IPS-18a (cell line): ENCODE data around the gene SMOC2.

Source experiments
- H3K27ac ChIP-seq: one replicate; pipeline ENCODE4 v1.5.1; 2013; ENCODE audit warnings: low read length
- H3K27me3 ChIP-seq: one replicate; pipeline ENCODE4 v1.6.1; 2013; ENCODE audit warnings: mild to moderate bottlenecking, low read length; ENCODE audit not compliant: control insufficient read depth, insufficient read depth
- H3K36me3 ChIP-seq: one replicate; pipeline ENCODE4 v1.6.1; 2013; ENCODE audit warnings: low read depth, low read length; ENCODE audit not compliant: control insufficient read depth
- H3K4me1 ChIP-seq: one replicate; pipeline ENCODE4 v1.6.1; 2013; ENCODE audit warnings: low read depth, low read length; ENCODE audit not compliant: control insufficient read depth
- H3K4me3 ChIP-seq: one replicate; pipeline ENCODE4 v1.5.1; 2013; ENCODE audit warnings: low read length
- H3K9ac ChIP-seq: one replicate; pipeline ENCODE4 v1.6.1; 2013; ENCODE audit warnings: mild to moderate bottlenecking, low read length, moderate library complexity
- H3K9me3 ChIP-seq: one replicate; pipeline ENCODE4 v1.6.1; 2013; ENCODE audit warnings: low read depth, low read length; ENCODE audit not compliant: control insufficient read depth

SMOC2 gene

GRCh38 chr6:168627506-168628175, 186.7 kb downstream of the SMOC2 start:
- Histone ChIP-seq H3K27me3 (no peaks in the 10 kb centered on the region), H3K4me3 (no peak overlapping the region), H3K9me3 (no peaks in the 10 kb centered on the region), H3K9ac (no peak overlapping the region), H3K27ac (no peak overlapping the region), H3K4me1 (peaks cover 6% of the 10 kb centered on the region), H3K36me3 (no peaks in the 10 kb centered on the region)

- no peaks in the 10 kb centered on the region for H3K27me3 ChIP-seq
- H3K4me3 ChIP-seq, result no peak overlapping the region
- H3K36me3 ChIP-seq, result no peaks in the 10 kb centered on the region
- peaks cover 6% of the 10 kb centered on the region for H3K4me1 ChIP-seq
- no peak overlapping the region for H3K9ac ChIP-seq
- no peaks in the 10 kb centered on the region for H3K9me3 ChIP-seq
- no peak overlapping the region for H3K27ac ChIP-seq
Observed at GRCh38 chr6:168628176-168628553, 187.2 kb downstream of the SMOC2 start.

GRCh38 chr6:168628732-168629245, 187.8 kb downstream of the SMOC2 start:
- H3K4me3 ChIP-seq, result no peak overlapping the region
- no peaks in the 10 kb centered on the region for H3K36me3 ChIP-seq
- H3K9me3 ChIP-seq, result no peaks in the 10 kb centered on the region
- H3K27me3 ChIP-seq, result no peaks in the 10 kb centered on the region
- no peak overlapping the region for H3K27ac ChIP-seq
- no peak overlapping the region for H3K9ac ChIP-seq
- peaks cover 6% of the 10 kb centered on the region for H3K4me1 ChIP-seq

- no peak overlapping the region for H3K4me3 ChIP-seq
- peaks cover 6% of the 10 kb centered on the region for H3K4me1 ChIP-seq
- H3K9me3 ChIP-seq, result no peaks in the 10 kb centered on the region
- H3K27ac ChIP-seq, result no peak overlapping the region
- H3K36me3 ChIP-seq, result no peaks in the 10 kb centered on the region
- no peak overlapping the region for H3K9ac ChIP-seq
- no peaks in the 10 kb centered on the region for H3K27me3 ChIP-seq
Observed at GRCh38 chr6:168631564-168631963, 190.6 kb downstream of the SMOC2 start.

- Histone ChIP-seq H3K4me3 (no peak overlapping the region), H3K36me3 (no peaks in the 10 kb centered on the region), H3K27ac (no peak overlapping the region), H3K9me3 (no peaks in the 10 kb centered on the region), H3K4me1 (peaks cover 6% of the 10 kb centered on the region), H3K9ac (no peak overlapping the region), H3K27me3 (no peaks in the 10 kb centered on the region)
Observed at GRCh38 chr6:168632694-168633093, 191.7 kb downstream of the SMOC2 start.

GRCh38 chr6:168634541-168635328, 193.8 kb downstream of the SMOC2 start:
- Histone ChIP-seq H3K27me3 (no peaks in the 10 kb centered on the region), H3K9ac (no peak overlapping the region), H3K36me3 (no peaks in the 10 kb centered on the region), H3K27ac (no peak overlapping the region), H3K4me1 (peaks cover 6% of the 10 kb centered on the region), H3K4me3 (no peak overlapping the region), H3K9me3 (no peaks in the 10 kb centered on the region)

GRCh38 chr6:168636147-168637004, 195.4 kb downstream of the SMOC2 start:
- H3K27ac ChIP-seq, result no peak overlapping the region
- H3K36me3 ChIP-seq, result no peaks in the 10 kb centered on the region
- no peaks in the 10 kb centered on the region for H3K9me3 ChIP-seq
- H3K9ac ChIP-seq, result no peak overlapping the region
- no peak overlapping the region for H3K4me3 ChIP-seq
- H3K4me1 ChIP-seq, result peaks cover 17% of the 10 kb centered on the region
- no peaks in the 10 kb centered on the region for H3K27me3 ChIP-seq

- H3K9ac ChIP-seq, result no peak overlapping the region
- no peaks in the 10 kb centered on the region for H3K9me3 ChIP-seq
- H3K4me3 ChIP-seq, result no peak overlapping the region
- no peak overlapping the region for H3K27ac ChIP-seq
- no peaks in the 10 kb centered on the region for H3K36me3 ChIP-seq
- H3K27me3 ChIP-seq, result no peaks in the 10 kb centered on the region
- H3K4me1 ChIP-seq, result peaks cover 16% of the 10 kb centered on the region
Observed at GRCh38 chr6:168637834-168638233, 196.8 kb downstream of the SMOC2 start.

- no peak overlapping the region for H3K4me3 ChIP-seq
- H3K4me1 ChIP-seq, result peaks cover 16% of the 10 kb centered on the region
- H3K27ac ChIP-seq, result no peak overlapping the region
- no peaks in the 10 kb centered on the region for H3K27me3 ChIP-seq
- no peaks in the 10 kb centered on the region for H3K9me3 ChIP-seq
- H3K9ac ChIP-seq, result no peak overlapping the region
- no peaks in the 10 kb centered on the region for H3K36me3 ChIP-seq
Observed at GRCh38 chr6:168638468-168639271, 197.7 kb downstream of the SMOC2 start.

GRCh38 chr6:168640181-168640580, 199.2 kb downstream of the SMOC2 start:
- Histone ChIP-seq H3K36me3 (no peaks in the 10 kb centered on the region), H3K27ac (no peak overlapping the region), H3K4me1 (peaks cover 16% of the 10 kb centered on the region), H3K4me3 (no peak overlapping the region), H3K9me3 (no peaks in the 10 kb centered on the region), H3K27me3 (no peaks in the 10 kb centered on the region), H3K9ac (no peak overlapping the region)

- H3K9ac ChIP-seq, result no peak overlapping the region
- H3K27ac ChIP-seq, result no peak overlapping the region
- no peaks in the 10 kb centered on the region for H3K27me3 ChIP-seq
- H3K4me1 ChIP-seq, result peaks cover 16% of the 10 kb centered on the region
- H3K4me3 ChIP-seq, result no peak overlapping the region
- H3K9me3 ChIP-seq, result no peaks in the 10 kb centered on the region
- H3K36me3 ChIP-seq, result no peaks in the 10 kb centered on the region
Observed at GRCh38 chr6:168640768-168641167, 199.8 kb downstream of the SMOC2 start.
